ENCODE results near the gene ASCL2.

Gene ASCL2, protein sequence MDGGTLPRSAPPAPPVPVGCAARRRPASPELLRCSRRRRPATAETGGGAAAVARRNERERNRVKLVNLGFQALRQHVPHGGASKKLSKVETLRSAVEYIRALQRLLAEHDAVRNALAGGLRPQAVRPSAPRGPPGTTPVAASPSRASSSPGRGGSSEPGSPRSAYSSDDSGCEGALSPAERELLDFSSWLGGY

DNA sequence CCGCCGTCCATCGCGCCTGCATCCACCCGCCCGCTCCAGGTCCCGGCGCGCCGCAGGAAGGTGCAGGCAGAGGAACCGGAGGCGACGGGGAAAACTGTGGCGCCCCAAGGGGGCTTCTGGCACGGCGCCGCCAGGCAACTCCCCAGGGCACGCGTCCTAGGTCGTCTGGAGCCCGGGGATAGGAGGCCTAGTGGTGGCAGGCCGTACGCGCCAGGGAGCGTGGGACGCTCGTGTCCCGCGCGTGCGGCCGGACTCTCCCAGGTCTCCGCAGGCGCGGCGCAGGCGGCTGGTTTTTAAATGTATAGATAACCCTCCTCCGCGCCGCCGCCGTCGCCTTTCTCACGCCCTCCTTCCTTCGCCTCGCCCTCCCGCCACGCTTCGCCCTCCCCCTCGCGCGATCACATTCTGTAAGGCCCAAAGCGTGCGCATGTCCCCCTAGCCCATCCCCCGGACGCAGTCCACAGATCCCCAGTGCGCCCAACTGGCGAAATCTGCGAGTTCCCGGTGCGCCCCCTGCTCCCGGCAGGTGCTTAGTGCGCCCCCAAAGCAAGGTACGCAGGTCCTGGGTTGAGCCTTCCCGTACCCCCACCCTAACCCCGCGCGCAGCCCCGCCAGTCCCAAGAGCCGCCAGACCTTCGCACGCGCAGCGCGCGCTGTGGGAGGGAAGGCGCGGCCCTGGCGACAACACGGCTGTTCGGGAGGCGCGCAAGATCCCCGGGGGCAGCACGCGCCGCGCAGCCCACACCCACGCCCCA lies at the start of gene ASCL2:
Gene ASCL2 (minus strand): TSS at position 267 of the 755 bp plus-strand sequence. CDS start 256 bp downstream, at position 11.
- DNase-seq: no peak

DNA sequence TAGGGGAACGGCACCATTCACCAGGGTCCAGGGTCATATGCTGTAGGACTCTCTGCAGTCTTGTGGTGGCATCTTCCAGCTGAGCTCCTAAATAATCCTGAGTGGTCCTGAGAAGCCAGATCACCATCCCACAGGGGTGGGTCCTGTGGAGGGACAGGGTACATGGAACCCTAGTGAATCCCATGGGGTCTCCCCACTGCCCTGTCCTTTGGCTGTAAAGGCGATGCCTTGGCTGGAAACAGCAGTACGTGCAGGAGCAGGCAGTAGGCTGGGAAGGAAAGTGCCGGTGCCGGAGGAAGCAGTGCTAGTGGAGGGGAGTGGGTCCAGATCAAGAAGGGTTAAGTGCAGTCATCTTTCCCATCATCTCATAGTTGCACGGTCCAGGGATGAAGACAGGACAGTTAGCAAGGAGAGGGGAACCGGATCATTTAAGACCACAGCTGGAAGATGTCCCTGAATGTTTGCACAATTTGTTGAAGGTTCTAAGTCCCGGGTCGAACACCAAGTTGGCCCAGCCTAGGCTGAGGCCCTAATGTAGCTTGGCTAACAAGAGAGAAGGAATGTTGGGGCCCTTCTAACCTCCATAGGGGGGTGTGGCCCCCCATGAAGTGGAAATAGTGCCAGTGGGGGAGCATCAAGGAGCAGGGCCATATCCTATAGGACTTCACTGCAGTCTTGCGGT lies 49.5 kb upstream of the ASCL2 start:
- no peak for DNase-seq

DNA sequence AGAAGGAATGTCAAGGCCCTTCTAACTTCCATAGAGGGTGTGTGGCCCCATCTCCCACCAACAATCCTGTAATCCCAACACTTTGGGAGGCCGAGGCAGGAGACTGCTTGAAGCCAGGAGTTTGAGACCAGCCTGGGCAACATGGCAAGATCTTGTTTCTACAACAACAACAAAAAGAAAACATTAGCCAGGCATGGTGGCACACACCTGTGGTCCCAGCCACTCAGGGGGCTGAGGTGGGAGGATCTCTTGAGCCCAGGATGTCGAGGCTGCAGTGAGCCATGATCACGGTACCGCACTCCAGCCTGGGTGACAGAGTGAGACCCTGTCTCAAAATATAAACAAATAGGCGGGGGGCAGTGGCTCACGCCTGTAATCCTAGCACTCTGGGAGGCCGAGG lies 48.3 kb upstream of the ASCL2 start:
- no peak for DNase-seq

DNA sequence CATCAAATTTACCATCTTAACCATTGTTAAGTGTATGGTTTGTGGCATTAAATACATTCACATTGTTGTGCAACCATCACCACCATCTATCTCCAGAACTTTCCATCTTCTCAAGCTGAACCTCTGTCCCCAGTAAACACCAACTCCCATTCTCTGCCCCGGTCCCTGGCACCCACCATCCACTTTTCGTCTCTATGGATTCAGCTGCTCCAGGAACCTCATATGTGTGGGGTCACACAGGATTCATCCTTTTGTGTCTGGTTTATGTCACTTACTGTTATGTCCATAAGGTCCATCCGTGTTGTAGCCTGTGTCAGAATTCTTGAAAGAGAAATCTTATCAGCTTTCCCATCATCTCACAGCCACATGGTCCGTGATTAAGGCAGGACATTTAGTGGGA lies 47.7 kb upstream of the ASCL2 start:
- DNase-seq: no peak

DNA sequence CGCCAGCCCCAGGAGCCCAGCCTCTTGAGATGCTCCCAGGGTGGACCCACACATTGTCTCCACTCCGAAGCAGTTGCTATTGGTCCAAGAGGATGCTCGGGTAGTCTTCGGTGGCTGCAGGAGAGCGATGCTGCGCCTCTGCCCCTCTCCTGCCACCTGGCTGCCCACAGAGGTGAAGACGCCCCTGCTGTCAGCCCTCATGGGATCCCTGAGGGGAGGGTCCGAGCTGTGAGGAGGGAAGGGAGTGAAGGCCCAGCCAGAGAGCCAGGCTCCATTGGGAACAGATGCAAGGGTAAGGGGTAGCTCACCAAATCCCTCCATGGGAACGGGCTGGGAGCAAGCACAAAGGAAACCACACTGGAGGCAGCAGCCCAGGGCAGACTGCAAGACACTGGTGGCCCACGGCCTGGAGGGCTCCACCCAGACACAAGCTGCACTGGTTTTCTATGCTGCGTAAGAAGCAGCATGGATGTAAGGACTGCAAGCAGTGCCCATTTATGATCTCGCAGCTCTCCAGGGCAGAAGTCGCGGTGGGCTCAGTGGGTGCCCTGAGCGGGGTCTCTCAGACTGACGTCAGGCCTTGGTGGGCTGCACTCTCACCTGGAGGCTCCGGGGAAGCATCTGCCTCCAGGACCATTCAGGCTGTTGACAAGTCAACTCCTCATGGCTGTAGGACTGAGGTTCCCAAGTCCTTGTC lies 47.1 kb upstream of the ASCL2 start:
- DNase-seq: no peak

DNA sequence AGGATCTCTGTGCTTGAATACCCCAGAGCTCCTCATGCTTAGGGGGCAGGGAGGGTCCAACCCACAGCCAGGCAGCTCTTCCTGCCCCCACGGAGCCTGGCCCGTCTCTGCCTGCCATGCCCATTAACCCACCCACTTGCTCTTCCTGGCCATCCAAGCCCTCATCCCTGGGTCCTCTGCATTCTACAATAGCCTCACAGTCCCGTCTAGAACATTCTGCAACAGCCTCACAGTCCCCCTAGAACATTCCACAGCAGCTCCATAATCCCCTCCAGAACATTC lies 46.5 kb upstream of the ASCL2 start:
- no peak for DNase-seq

DNA sequence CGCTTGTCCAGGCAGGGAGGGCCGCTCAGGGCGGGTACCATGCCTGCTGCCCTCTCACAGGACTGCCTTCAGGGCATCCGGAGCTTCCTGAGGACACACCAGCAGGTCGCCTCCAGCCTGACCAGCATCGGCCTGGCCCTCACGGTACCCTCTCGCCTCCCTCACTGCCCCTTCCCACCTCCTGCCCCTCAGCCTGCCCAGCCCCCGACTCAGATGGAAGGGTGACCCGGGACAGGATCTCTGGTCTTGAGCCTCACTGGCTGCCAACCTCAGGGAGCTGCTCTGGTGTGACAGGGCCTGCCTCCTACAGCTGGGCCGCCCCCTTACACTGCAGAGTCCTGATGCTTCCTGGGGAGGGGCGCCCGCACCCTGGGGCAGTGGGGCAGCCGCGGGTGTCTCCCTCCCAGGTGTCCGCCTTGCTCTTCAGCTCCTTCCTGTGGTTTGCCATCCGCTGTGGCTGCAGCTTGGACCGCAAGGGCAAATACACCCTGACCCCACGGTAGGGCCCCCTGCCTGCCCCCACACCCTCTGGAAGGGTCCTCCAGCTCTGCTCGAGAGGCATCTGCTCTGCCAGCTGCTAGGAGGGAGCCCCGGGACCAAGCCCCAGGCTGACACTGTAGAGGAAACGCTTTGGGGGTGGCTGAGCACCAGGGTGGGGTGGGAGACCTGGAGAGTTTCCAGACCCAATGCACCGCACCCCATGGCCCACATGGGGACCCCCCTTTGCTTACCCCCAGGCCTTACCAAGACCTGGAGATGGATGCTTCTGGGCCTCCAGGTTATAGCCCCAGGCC lies 46.0 kb upstream of the ASCL2 start:
- DNase-seq: no peak

DNA sequence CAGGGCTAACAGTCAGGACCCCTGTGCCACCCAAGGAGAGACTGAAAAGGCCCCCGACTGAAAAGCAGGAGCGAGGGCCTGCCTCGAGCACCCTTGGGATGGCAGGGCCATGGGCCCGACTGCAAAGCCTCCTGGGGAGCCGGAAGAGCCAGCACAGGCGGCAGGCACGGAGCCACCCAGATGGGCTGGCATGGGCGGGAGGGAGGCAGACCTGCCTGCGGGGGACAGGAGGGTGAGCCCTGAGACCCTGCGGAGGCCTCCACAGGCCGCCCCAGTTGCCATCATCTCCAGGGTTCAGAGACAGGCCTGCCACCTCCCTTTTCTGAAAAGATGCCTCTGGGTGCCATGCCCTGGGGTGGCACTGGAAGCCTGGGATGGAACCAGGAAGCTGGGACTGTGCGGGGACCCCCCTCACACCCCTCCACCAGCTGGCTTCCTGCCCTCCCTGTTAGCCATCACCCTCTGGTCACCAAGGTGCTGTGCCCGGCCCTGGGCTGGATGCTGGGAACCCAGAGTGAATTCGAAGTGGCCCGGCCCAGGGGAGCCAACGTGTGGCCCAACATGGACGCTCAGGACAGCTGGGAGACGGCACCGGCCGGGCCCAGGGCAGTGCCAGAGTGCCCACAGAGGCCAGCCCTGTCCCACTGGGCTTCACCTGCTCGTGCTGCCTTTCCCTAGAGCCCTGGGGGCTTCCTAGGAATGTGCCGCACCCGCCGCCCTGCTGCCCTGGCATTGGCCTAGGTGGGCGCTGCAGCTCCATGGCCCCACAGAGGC lies 45.2 kb upstream of the ASCL2 start:
- DNase-seq: no peak

DNA sequence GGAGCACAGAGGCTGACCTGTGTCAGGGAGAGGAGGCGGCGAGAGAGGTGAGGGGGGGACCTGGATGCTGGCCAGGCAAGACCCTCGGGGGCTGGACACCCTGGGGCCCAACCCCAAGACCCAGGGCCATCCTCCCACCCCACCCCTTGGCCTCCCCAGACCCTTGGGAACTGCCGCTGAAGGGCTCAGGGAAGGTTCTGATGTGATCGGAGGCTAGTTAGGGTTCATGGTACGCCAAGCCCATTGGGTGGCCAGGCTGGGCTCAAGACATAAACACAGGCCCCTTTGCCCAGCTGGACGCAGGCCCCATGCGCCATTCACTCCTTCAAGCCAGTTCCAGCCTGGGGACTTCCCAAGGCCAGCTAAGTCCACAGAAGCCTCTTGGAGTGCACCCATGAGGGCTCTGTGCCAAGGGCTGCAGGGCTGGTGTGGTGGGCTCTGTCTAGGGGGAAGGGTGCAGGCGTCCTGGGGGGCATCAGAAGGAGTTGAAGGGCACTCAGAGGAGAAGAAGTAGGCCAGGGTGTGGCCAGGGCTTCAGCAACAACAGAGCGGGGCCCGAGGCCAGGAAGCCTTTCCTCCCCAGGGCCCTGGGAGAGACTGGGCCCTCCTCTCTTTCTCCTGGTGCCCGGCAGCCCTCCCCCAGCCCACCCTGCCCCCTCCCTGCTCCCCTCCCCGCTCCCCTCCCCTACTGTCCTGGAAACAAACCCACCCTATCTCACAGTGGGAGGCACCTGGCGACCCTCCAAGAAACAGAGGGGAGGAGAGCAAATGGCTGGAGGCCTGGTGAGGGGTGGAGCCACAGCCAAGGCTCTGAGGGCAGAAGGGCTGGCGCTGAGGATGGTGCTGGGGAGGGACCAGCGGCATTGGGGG lies 44.4 kb upstream of the ASCL2 start:
- DNase-seq: no peak

DNA sequence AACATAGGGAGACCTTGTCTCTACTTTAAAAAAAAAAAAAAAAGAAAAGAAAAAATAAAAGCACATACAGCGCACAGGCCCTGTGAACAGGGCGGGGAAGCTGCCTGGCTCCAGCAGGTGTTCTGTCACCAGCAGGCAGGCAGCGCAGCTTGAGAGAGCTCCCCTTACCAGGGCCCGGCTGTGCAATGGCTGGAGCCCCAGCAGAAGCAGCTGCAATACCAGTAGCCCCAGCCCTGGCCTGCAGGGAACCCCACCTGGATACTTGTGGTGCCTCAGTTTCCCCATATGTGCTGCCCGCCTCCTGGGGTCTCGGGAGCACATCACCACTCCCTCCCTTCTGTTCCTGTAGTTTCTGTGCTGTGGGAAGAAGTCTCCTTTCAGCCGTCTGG lies 43.7 kb upstream of the ASCL2 start:
- DNase-seq: no peak

DNA sequence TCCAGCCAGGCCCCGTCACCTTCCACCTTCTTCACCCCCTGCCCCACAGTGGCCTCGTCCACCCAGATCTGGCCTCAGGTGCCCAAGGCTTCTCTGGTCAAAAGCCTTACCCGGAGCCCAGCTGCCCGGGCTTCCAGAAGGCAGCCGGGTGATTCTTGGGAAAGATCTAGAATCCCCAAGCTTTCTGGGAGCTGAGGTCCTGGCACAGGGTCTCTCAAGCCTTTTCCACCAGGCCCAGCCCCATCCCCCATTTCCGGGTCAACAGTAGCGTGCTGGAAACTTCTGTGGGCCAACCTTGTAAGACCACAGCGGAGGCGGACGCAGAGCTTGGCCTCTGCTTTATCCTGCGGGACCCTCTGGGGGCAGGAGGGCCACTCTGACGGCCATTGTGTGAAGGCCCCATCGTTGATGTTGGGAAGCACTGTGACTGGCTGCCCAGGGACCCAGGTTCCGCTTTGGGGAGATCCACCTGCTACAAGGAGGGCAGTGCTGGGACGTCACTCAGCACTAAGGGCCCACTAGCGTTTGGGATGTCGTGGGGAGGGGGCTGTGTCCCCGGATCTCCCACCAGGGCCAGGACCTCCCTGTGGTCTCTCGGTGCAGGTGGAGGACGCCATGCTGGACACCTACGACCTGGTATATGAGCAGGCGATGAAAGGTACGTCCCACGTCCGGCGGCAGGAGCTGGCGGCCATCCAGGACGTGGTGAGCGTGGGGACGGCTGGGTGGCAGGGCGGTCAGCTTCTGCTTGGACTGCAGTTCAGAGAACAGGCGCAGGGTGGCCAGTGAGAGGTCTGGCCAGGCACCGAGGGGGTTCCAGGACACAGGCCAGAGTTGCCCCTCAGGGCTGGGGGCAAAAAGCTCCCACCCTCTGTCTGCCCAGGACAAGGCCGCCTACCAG lies 42.9 kb upstream of the ASCL2 start:
- peak; percentile 11 for DNase-seq

DNA sequence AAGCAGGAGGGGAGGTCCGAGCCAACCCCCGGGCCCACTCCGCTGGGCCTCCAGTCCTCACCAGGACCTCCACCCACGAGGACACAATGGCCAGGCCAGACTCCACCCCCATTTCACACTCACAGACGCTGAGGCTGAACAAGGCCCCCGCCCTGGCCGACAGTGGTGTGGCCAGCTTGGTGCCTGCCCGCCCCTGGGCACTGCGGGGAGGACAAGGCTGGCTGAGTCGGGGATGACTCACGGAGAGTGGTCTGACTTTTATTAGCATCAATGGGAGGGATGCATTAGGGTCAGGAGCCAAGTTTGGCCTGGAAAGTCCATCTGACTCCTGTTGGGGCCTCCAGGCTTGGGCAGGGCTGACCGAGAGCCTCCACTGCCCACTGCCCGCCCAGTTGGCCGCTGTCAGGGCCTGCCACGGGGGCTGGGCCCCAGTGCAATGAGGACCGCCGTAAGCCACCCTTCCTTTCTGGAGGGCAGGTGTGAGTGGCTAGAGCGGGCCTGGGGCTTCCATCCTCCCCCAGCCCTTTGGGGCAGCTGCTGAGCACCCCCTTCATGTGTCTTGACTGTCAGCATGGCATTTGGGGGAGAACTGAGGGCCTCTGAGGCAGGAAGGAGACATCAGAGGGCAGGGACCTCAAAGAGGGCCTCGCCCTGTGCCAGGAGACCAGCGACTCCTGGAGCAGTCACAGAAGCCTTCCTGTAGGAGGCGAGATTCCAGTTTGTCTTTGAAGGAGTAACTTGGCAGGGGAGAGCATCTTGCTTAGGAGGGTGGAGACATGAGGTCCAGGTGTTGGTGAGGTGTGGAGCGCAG lies 42.0 kb upstream of the ASCL2 start:
- DNase-seq: no peak

DNA sequence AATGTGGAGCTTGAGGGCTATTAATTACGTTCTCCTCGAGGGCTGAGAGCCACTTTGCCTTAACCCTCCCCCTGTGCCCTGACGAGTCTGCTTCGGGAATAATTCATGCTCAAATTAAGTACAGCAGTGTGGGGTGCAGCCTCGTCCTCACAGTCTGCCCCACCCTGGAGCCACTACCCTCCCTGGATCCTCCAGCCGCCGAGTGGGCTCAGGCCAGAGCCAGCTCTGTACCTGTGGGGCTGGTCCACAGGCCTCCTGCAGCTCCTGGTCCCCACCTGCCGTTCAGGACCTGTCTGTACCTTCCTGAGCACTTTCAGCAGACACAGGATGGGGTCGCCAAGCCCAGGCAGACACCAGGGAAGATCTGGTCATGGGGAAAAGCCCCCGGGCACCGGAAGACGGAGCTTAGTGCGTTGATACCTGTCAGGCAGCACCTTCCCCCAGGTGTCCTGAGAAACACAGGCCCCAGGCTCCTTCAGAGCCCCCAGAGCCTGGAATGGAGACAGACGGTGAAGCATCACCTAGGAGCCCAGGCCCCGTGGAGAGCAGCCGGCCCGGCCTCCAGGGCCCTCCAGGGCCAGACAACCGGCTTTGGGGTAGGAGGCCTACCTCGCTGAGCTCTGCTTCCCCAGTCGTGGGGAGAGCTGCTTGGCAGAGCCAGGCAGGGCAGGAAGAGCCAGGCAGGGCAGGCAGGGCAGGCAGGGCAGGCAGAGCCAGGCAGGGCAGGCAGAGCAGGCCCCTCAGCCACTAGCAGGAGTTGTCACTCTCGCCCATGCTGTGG lies 41.2 kb upstream of the ASCL2 start:
- peak; percentile 13 for DNase-seq

DNA sequence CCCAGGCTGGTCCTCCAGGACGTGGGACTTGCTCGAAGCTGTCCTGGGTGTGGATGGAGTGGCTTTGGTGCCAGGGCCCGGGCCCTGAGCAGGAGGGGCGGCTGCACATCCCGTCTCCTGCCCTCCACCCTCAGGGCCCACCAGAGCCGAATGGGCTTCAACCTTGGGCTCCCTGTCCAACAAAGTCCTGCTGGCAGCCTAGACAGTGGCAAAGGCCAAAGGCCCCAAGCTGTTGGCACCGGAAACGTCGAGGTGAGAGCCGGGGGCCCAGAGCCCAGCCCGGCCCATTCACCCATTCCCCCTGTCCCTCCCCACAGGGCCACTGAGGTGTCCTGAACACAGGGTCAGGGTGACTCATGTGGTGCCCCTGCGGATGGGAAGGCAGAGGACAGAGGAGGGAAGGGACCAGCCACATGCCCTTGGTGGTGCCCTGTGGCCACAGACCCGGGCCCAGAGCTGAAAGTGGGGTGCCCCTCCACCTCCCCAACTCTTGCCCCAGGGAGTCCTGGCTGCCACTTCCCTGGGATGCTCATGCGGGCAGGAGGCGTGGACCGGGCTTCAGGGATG lies 40.5 kb upstream of the ASCL2 start:
- no peak for DNase-seq

DNA sequence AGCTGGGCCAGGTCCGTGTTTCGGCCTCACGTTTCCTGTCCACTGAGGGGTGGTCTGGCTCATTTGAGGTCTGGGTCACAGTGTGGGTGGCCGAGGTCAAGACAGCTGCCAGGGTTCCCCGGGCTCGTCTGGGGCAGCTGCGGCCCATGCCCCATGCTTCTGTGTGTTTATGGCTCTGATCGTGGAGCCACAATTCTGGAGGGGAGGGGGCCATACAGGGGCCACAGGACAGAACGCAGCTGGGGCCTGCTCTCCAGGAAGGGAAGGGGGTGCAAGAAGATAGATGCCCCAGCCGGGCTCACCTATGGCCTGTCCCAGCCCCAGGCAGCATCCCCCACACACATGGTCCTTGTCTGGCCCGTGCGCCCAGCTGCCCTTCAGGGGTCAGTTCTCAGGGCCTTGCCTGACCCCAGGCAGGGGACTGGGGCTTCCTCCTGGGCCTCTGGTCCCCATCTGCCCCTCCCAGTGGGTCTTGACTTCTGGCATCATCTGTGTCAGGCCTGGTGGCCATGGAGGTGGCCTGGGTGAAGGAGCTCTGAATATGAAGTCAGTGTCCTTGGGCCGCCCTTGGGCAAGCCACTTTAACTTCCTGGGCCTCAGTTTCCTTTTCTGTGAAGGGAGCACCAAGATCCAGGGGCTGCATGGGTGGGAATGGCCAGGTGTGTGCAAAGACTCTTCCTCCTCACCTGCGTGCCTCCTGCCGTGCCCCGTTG lies 39.8 kb upstream of the ASCL2 start:
- peak; percentile 12 for DNase-seq

DNA sequence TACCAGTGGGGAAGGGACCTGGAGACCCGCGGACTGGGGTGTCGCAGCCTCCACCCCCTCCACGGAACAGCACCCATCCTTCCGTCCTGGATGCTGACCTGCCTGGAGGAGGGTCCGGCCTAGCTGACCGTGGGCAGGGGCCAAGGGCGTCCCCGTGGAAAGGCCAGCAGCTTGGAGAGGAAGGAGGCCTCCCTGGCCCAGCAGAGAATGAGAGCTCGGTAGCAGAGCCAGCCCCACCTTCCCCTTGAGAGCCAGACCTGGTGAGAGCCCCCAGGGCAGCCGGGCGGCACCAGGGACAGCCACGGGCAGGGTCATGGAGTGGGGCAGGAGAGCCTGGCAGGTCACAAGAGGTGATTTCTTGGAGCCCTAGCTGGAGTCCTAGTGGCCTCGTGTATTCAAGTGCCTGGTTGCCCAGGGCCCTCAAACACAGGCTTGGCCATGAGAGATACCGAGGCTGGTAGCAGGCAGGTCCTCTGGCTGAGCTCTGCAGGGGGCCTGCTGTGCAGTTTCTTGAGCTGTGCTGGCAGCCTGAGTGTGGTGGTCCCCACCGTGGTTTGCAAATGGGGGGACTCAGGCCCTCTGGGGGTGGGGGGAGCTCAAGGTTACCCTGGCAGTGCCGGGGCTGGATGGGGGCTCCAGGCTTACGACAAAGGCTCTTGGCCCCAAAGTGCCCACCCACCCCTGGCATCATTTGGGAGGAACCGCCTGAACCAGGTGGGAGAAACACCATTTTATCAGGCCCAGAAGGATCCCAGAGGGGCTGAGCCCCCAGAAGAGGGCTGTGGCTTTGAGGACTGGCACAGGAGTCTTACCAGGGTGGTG lies 39.1 kb upstream of the ASCL2 start:
- DNase-seq: peak; percentile 9

All from CD4-positive, alpha-beta T cell treated with Interleukin-15 for 1 hour (primary cell).